Measurements from ENCODE around the gene JARID2.

DNA sequence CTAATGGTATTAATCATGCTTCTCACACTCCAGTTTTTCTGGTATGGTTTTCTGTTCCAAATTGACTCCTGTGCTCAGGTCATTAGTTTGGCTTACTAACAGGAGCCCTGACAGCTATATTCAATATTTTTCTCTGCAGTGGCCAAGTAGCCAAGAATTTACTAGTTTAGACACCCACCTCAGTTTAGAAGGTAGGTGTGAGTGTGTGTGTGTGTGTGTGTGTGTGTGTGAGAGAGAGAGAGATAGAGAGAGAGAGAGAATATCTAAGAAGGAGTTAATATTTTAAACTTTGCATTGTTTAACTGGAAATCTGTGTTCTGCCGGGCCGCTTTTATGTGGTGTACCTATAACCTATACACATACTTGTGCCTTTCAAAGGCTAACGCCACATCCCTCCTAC is 18.5 kb downstream of the JARID2 start:
- TF ChIP-seq GABPA (IDR thresholded peaks at IDR 0.05; ENCODE audit: low read depth): no peak
- TF ChIP-seq JUND (IDR thresholded peaks at IDR 0.05): no peak
- no peak for TF ChIP-seq FOSL2 (IDR thresholded peaks at IDR 0.05; ENCODE audit: borderline replicate concordance, low read depth)
- no peak for TF ChIP-seq EZH2phosphoT487 (IDR thresholded peaks at IDR 0.05; ENCODE audit: borderline replicate concordance, low read depth)
- TF ChIP-seq FOXJ3 (CRISPR knock-in tag; IDR thresholded peaks at IDR 0.05): no peak
- TF ChIP-seq, protein P1, sequence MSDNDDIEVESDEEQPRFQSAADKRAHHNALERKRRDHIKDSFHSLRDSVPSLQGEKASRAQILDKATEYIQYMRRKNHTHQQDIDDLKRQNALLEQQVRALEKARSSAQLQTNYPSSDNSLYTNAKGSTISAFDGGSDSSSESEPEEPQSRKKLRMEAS (IDR thresholded peaks at IDR 0.05; ENCODE audit: low read depth): no peak
- TF ChIP-seq, protein P2, sequence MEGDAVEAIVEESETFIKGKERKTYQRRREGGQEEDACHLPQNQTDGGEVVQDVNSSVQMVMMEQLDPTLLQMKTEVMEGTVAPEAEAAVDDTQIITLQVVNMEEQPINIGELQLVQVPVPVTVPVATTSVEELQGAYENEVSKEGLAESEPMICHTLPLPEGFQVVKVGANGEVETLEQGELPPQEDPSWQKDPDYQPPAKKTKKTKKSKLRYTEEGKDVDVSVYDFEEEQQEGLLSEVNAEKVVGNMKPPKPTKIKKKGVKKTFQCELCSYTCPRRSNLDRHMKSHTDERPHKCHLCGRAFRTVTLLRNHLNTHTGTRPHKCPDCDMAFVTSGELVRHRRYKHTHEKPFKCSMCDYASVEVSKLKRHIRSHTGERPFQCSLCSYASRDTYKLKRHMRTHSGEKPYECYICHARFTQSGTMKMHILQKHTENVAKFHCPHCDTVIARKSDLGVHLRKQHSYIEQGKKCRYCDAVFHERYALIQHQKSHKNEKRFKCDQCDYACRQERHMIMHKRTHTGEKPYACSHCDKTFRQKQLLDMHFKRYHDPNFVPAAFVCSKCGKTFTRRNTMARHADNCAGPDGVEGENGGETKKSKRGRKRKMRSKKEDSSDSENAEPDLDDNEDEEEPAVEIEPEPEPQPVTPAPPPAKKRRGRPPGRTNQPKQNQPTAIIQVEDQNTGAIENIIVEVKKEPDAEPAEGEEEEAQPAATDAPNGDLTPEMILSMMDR (IDR thresholded peaks at IDR 0.05): no peak
- TF ChIP-seq POLR2AphosphoS5 (IDR thresholded peaks at IDR 0.05; ENCODE audit: low read depth, low read length): no peak
- no peak for TF ChIP-seq SIN3A (IDR thresholded peaks at IDR 0.05; ENCODE audit: borderline replicate concordance, low read depth, low read length)
- TF ChIP-seq, protein P3, sequence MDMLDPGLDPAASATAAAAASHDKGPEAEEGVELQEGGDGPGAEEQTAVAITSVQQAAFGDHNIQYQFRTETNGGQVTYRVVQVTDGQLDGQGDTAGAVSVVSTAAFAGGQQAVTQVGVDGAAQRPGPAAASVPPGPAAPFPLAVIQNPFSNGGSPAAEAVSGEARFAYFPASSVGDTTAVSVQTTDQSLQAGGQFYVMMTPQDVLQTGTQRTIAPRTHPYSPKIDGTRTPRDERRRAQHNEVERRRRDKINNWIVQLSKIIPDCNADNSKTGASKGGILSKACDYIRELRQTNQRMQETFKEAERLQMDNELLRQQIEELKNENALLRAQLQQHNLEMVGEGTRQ (IDR thresholded peaks at IDR 0.05; ENCODE audit: borderline replicate concordance, low read depth, low read length): no peak
- no peak for TF ChIP-seq CHD2 (IDR thresholded peaks at IDR 0.05; ENCODE audit: low read length, partially characterized antibody)
- no peak for TF ChIP-seq MXI1 (IDR thresholded peaks at IDR 0.05; ENCODE audit: low read depth, low read length)
- TF ChIP-seq NRF1 (IDR thresholded peaks at IDR 0.05; ENCODE audit: low read depth, low read length): no peak
- TF ChIP-seq EP300 (IDR thresholded peaks at IDR 0.05; ENCODE audit: borderline replicate concordance in 1 of 2, low read depth in 1 of 2, low read length in 1 of 2): no peak

Measured in SK-N-SH (cell line).